Measurements from ENCODE around the gene TDRD12. TPM values are rescaled to one million over a fixed set of nuclear protein-coding genes. Genes with fewer than 3 reads are reported as not detected.

Gene TDRD12
- total RNA-seq, 4 donors from 2014 or later = 2.0 to 5.7 TPM; not detected in 2

- DNase-seq = no peak
- intact Hi-C loops (cut with DNase I; ENCODE audit: low total_unique reads) = no loop called here
- Histone ChIP-seq H3K9me3 (no peaks in the 10 kb centered on the region), H3K4me3 (no peak overlapping the region), H3K36me3 (no peaks in the 10 kb centered on the region), H3K27ac (no peak overlapping the region), H3K4me1 (no peaks in the 10 kb centered on the region), H3K27me3 (no peaks in the 10 kb centered on the region)
- TF ChIP-seq POLR2A (IDR thresholded peaks at IDR 0.05) = no peak
Measured at GRCh38 chr19:32870981-32871451, 151.4 kb downstream of the TDRD12 start.

DNA sequence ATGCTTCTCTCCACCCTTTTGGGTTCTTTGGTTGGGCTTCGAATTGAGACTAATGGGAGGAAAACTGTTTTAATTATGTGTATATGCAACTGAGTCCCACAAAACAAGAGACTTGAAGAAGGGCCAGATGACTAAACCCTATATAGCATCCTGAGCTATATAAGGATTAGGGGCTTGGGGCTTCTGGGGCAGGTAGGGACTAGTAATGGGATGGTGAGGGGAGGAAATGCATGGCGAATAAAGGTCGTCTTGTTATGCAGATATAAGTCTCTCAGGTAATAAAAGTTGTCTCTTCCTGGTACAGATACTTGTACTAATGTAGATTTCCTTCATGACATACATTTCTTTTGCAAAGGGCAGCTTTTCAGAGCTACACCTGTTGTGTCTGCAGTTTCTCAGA lies 152.8 kb downstream of the TDRD12 start:
- H3K36me3 ChIP-seq = no peaks in the 10 kb centered on the region
- no peaks in the 10 kb centered on the region for H3K4me1 ChIP-seq
- no peak for DNase-seq
- TF ChIP-seq POLR2A (IDR thresholded peaks at IDR 0.05) (no peak), CTCF (IDR thresholded peaks at IDR 0.05) (no peak)
- no peak overlapping the region for H3K4me3 ChIP-seq
- H3K9me3 ChIP-seq = no peaks in the 10 kb centered on the region
- intact Hi-C loops (cut with DNase I; ENCODE audit: low total_unique reads) = no loop called here
- H3K27me3 ChIP-seq = no peaks in the 10 kb centered on the region
- H3K27ac ChIP-seq = no peak overlapping the region

- intact Hi-C loops (cut with DNase I; ENCODE audit: low total_unique reads) = no loop called here
- DNase-seq = no peak
Measured at GRCh38 chr19:32873247-32873959, 153.8 kb downstream of the TDRD12 start.

DNA sequence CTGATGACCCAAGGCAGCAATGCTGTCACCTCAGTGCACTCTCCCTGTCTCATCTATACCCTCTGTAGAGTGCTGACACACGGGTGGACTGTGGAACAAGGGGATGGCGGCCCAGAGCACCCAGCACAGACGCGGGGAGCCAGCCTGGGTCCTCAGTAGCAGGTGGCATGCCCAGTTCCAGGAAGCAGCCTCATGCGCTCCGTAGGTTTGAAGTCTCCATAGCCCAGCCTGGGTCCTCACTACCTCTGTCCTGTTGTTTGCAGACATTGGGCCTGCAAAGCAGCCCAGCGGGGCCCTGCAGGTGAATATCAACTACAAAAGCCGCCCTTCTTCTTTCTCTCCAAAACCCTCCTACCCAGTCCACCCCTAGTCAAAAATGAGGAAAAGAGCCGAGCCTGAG lies 155.0 kb downstream of the TDRD12 start:
- Histone ChIP-seq H3K4me3 (no peak overlapping the region), H3K9me3 (no peaks in the 10 kb centered on the region), H3K4me1 (no peaks in the 10 kb centered on the region), H3K27ac (no peak overlapping the region), H3K36me3 (no peaks in the 10 kb centered on the region), H3K27me3 (no peaks in the 10 kb centered on the region)
- TF ChIP-seq POLR2A (IDR thresholded peaks at IDR 0.05) = no peak
- TF ChIP-seq CTCF (IDR thresholded peaks at IDR 0.05) = no peak
- no peak for DNase-seq
- intact Hi-C loops (cut with DNase I; ENCODE audit: low total_unique reads) = no loop called here

More at GRCh38 chr19:32873247-32873959, 153.8 kb downstream of the TDRD12 start:
- Histone ChIP-seq H3K9me3 (no peaks in the 10 kb centered on the region), H3K4me1 (no peaks in the 10 kb centered on the region), H3K27me3 (no peaks in the 10 kb centered on the region), H3K4me3 (no peak overlapping the region), H3K27ac (no peak overlapping the region), H3K36me3 (no peaks in the 10 kb centered on the region)
- no peak for TF ChIP-seq CTCF (IDR thresholded peaks at IDR 0.05)
- TF ChIP-seq POLR2A (IDR thresholded peaks at IDR 0.05) = no peak

DNA sequence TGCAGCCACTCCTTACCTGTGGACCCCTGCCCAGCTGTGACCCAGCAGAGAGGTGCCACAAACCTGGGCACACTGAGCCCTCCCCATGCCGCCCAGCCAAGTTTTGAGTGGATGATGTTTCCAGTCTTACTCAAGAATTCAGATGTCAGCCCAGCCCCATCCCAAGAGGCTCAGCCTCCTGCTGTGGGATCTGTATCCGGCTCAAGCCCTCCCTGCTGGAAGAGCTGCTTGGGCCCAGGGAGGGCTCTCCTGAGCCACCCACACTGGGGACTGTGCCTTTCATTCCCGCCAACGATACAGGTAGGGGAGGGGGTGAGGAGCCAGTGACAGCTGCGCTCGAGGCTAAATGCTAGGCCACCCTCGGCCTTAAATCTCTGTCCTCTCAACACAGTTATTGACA lies 155.9 kb downstream of the TDRD12 start:
- Histone ChIP-seq H3K4me3 (no peak overlapping the region), H3K4me1 (no peaks in the 10 kb centered on the region), H3K36me3 (no peaks in the 10 kb centered on the region), H3K27me3 (no peaks in the 10 kb centered on the region), H3K9me3 (no peaks in the 10 kb centered on the region), H3K27ac (no peak overlapping the region)
- intact Hi-C loops (cut with DNase I; ENCODE audit: low total_unique reads) = no loop called here
- no peak for DNase-seq
- TF ChIP-seq CTCF (IDR thresholded peaks at IDR 0.05) = no peak
- TF ChIP-seq POLR2A (IDR thresholded peaks at IDR 0.05) = no peak
